Prostate gland (tissue), 2 donors: ENCODE results near the gene MANF. TPM values are rescaled to one million over a fixed set of nuclear protein-coding genes. Genes with fewer than 3 reads are reported as not detected.

Source experiments
- DNase-seq: peaks from one replicate; pipeline ENCODE4 v3.0.0-alpha.2; 2019; ENCODE audit warnings: low spot score
- H3K27ac ChIP-seq, 2 donors: fragments of 200-600 bp; sonication (generic); 2 replicates each; pipeline ENCODE4 v1.5.1; 2017 to 2019
- H3K27me3 ChIP-seq: fragments of 200-600 bp; sonication (generic); replicated peaks from 2 replicates; pipeline ENCODE4 v1.5.1; 2019; ENCODE audit not compliant: insufficient read depth
- H3K36me3 ChIP-seq, 2 donors: fragments of 200-600 bp; sonication (generic); 1 replicate in 1 of 2; 2 replicates in 1 of 2; pipeline versions ENCODE4 v1.5.1 to v1.8.1; 2017 to 2019
- H3K4me1 ChIP-seq: fragments of 200-600 bp; sonication (generic); replicated peaks from 2 replicates; pipeline ENCODE4 v1.5.1; 2019
- H3K4me3 ChIP-seq, 2 donors: fragments of 200-600 bp; sonication (generic); 2 replicates each; pipeline ENCODE4 v1.5.1; 2017 to 2019
- H3K9me3 ChIP-seq: fragments of 200-600 bp; sonication (generic); 2 replicates; pipeline ENCODE4 v1.5.1; 2017
- POLR2A ChIP-seq: fragments of 450-650 bp; IDR thresholded peaks from one replicate; pipeline ENCODE4 v1.6.1; 2016; ENCODE audit warnings: antibody characterized with exemption, mild to moderate bottlenecking
- POLR2AphosphoS5 ChIP-seq: sonication (generic); formaldehyde crosslinking; IDR thresholded peaks from one replicate; pipeline ENCODE4 v1.6.1; 2017; ENCODE audit warnings: antibody characterized with exemption
- WGBS: methylation state at CpG from one replicate; pipeline ENCODE4 v1.1.5; 2018; 5-methylcytosine and 5-hydroxymethylcytosine counted together
- intact Hi-C: fragments of 100-400 bp; cut with DNase I; formaldehyde crosslinking; loops from one replicate; pipeline ENCODE4 v1.14.2; 2022
- total RNA-seq, 2 donors: library from RNA; depleted of rRNA; stranded (reverse); fragments of >200 nt; gene quantifications; one replicate each; pipeline ENCODE4 v1.1.0, GENCODE V29; 2016
- TF ChIP-seq, protein P1 (sequence below), 4 experiments: fragments of 200-600 bp in 2 of 4; fragments of 450-650 bp in 2 of 4; sonication (generic) in 2 of 4; IDR thresholded peaks; 1 replicate in 3 of 4; 2 replicates in 1 of 4; pipeline ENCODE4 v1.5.1; 2016 to 2019; ENCODE audit warnings: antibody characterized with exemption in 4 of 4, mild to moderate bottlenecking in 2 of 4, moderate library complexity in 2 of 4

The MANF gene
- total RNA-seq, 2 donors from 2014 or later = 30.6 to 81.4 TPM

- no peaks in the 10 kb centered on the region for H3K27me3 ChIP-seq
- H3K4me1 ChIP-seq = peaks cover 4% of the 10 kb centered on the region
- H3K4me3 ChIP-seq = no peak overlapping the region
- no peak for TF ChIP-seq POLR2A
- no peak for DNase-seq
- intact Hi-C loops = loop anchor here (10.0 kb wide), 1 partner anchor 1025 kb away; the partner anchor contains the start of genes CYB561D2, NPRL2 and TMEM115
- 84% methylated on average over 8 of the region's 8 CpGs for WGBS
- H3K36me3 ChIP-seq = no peaks in the 10 kb centered on the region
- no peak overlapping the region for H3K27ac ChIP-seq
- H3K9me3 ChIP-seq = no peaks in the 10 kb centered on the region
Measured at GRCh38 chr3:51379746-51380455, 5.2 kb upstream of the MANF start.

- Histone ChIP-seq H3K9me3 (no peaks in the 10 kb centered on the region), H3K36me3 (no peaks in the 10 kb centered on the region), H3K4me3 (no peak overlapping the region), H3K4me1 (peaks cover 6% of the 10 kb centered on the region), H3K27ac (no peak overlapping the region), H3K27me3 (no peaks in the 10 kb centered on the region)
- TF ChIP-seq POLR2AphosphoS5 (no peak), POLR2A (no peak)
- TF ChIP-seq, protein P1, sequence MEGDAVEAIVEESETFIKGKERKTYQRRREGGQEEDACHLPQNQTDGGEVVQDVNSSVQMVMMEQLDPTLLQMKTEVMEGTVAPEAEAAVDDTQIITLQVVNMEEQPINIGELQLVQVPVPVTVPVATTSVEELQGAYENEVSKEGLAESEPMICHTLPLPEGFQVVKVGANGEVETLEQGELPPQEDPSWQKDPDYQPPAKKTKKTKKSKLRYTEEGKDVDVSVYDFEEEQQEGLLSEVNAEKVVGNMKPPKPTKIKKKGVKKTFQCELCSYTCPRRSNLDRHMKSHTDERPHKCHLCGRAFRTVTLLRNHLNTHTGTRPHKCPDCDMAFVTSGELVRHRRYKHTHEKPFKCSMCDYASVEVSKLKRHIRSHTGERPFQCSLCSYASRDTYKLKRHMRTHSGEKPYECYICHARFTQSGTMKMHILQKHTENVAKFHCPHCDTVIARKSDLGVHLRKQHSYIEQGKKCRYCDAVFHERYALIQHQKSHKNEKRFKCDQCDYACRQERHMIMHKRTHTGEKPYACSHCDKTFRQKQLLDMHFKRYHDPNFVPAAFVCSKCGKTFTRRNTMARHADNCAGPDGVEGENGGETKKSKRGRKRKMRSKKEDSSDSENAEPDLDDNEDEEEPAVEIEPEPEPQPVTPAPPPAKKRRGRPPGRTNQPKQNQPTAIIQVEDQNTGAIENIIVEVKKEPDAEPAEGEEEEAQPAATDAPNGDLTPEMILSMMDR (IDR thresholded peaks at IDR 0.05) = no peak
- 90% methylated on average over 15 of the region's 15 CpGs for WGBS
- intact Hi-C loops = loop anchor here (10.0 kb wide), 1 partner anchor 1026 kb away; the partner anchor contains the start of genes CYB561D2, NPRL2 and TMEM115
- DNase-seq = no peak
Measured at GRCh38 chr3:51380601-51381332, 4.3 kb upstream of the MANF start.

DNA sequence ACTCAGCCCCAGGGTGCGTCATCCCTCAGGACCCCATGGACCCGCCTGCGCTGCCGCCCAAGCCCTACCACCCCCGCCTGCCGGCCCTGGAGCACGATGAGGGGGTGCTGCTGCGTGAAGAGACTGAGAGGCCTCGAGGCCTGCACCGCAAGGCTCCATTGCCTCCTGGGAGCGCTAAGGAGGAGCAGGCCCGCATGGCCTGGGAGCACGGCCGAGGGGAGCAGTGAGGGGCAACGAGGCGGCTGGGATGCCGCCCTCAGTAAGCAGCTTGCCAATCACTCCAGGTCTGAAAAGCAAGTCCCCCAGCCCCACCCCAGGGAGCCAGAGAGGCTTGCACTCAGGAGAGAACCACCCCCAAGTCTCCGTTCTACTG lies 3.8 kb upstream of the MANF start:
- intact Hi-C loops = loop anchor here (10.0 kb wide), 1 partner anchor 1027 kb away; the partner anchor contains the start of genes CYB561D2, NPRL2 and TMEM115
- no peak for TF ChIP-seq POLR2AphosphoS5
- TF ChIP-seq, protein P1 (IDR thresholded peaks at IDR 0.05) = no peak
- TF ChIP-seq POLR2A = no peak
- WGBS = 88% methylated on average over 18 of the region's 18 CpGs

DNA sequence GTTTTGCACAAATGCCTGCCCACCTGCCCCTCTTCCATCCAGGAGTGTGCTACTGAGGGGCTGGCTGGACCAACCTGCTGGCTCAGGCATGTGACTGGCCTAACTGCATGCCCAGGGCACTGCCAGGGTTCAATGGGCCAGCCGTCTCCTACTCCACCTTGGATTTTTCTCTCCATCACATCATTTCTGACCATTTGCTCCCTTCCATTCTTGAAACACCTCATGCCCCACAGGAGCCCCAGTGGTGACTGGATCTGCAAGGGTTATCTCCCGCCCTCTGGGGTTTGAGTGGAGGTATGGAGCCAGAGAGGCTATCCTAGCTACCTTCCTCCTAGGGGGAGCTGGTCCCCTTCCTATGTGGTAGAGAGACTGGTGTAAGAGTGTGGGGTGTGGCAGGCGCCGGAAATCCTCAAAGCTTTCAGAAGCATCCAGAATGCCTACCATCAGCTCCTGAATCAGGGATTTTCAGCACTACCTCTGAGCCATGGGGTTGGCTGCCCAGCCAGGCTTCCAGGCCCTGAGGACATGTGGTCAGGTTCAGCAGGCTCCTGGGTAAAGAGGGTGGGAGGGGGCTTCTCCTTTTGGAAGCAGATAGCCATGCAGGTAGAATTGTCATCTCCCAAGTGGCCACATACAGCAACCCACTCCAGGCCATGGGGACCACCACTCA lies 2.9 kb upstream of the MANF start:
- no peak overlapping the region for H3K27ac ChIP-seq
- no peaks in the 10 kb centered on the region for H3K9me3 ChIP-seq
- H3K27me3 ChIP-seq = no peaks in the 10 kb centered on the region
- H3K36me3 ChIP-seq = no peaks in the 10 kb centered on the region
- intact Hi-C loops = loop anchor here (10.0 kb wide), 1 partner anchor 1027 kb away; the partner anchor contains the start of genes CYB561D2, NPRL2 and TMEM115
- TF ChIP-seq POLR2A = no peak
- TF ChIP-seq POLR2AphosphoS5 = no peak
- TF ChIP-seq, protein P1 (IDR thresholded peaks at IDR 0.05) = no peak
- WGBS = 93% methylated on average over 4 of the region's 4 CpGs
- no peak for DNase-seq
- H3K4me1 ChIP-seq = peaks cover 8% of the 10 kb centered on the region
- H3K4me3 ChIP-seq = no peak overlapping the region

More for the DNA sequence above, 3.8 kb upstream of the MANF start:
- Histone ChIP-seq H3K27ac (no peak overlapping the region), H3K4me1 (peaks cover 8% of the 10 kb centered on the region), H3K9me3 (no peaks in the 10 kb centered on the region), H3K27me3 (no peaks in the 10 kb centered on the region), H3K4me3 (no peak overlapping the region), H3K36me3 (no peaks in the 10 kb centered on the region)
- no peak for DNase-seq

GRCh38 chr3:51382947-51383578 lies 2.0 kb upstream of the MANF start:
- H3K27ac ChIP-seq = no peak overlapping the region
- H3K27me3 ChIP-seq = no peaks in the 10 kb centered on the region
- TF ChIP-seq POLR2AphosphoS5 (no peak), POLR2A (no peak)
- TF ChIP-seq, protein P1 (IDR thresholded peaks at IDR 0.05) = no peak
- peaks cover 16% of the 10 kb centered on the region for H3K4me1 ChIP-seq
- WGBS = 94% methylated on average over 3 of the region's 3 CpGs
- no peaks in the 10 kb centered on the region for H3K9me3 ChIP-seq
- intact Hi-C loops = loop anchor here (10.0 kb wide), 1 partner anchor 1028 kb away; the partner anchor contains the start of genes CYB561D2, NPRL2 and TMEM115
- DNase-seq = no peak
- H3K4me3 ChIP-seq = no peak overlapping the region
- H3K36me3 ChIP-seq = no peaks in the 10 kb centered on the region
